GM18511 (cell line): Measurements from ENCODE around the gene FOXJ3.
A peak's percentile ranks its signal among the peaks of the same experiment; 100 is the strongest.

Experiments used
- ATAC-seq: cut with Tn5 transposase; IDR thresholded peaks from one replicate; pipeline ENCODE4 v1.9.1; 2021; ENCODE audit warnings: mild to moderate bottlenecking, moderate library complexity; ENCODE audit not compliant: unreplicated experiment

Gene FOXJ3

GRCh38 chr1:42335050-42335808, at the start of gene FOXJ3:
TSS of gene FOXJ3 (minus strand) at chr1:42335235. CDS start at chr1:42311093, 24,142 bp downstream.
- peak; percentile 80 for ATAC-seq

- ATAC-seq: no peak
Observed at GRCh38 chr1:42381280-42381673, 46.2 kb upstream of the FOXJ3 start.

GRCh38 chr1:42380586-42381279, 45.7 kb upstream of the FOXJ3 start, which contains the start of gene RIMKLA:
TSS of gene RIMKLA (plus strand) at chr1:42380792. CDS start at chr1:42380935, 143 bp downstream.
- ATAC-seq: peak; percentile 92

- peak; percentile 55 for ATAC-seq
Observed at GRCh38 chr1:42379794-42380585, 45.0 kb upstream of the FOXJ3 start.

GRCh38 chr1:42372796-42373195, 37.8 kb upstream of the FOXJ3 start:
- no peak for ATAC-seq

GRCh38 chr1:42370876-42371549, 36.0 kb upstream of the FOXJ3 start:
- no peak for ATAC-seq

GRCh38 chr1:42369471-42369870, 34.4 kb upstream of the FOXJ3 start:
- no peak for ATAC-seq

GRCh38 chr1:42368096-42368795, 33.2 kb upstream of the FOXJ3 start:
- no peak for ATAC-seq

GRCh38 chr1:42365118-42365517, 30.1 kb upstream of the FOXJ3 start:
- no peak for ATAC-seq

- ATAC-seq: no peak
Observed at GRCh38 chr1:42364542-42364941, 29.5 kb upstream of the FOXJ3 start.

- no peak for ATAC-seq
Observed at GRCh38 chr1:42364089-42364488, 29.1 kb upstream of the FOXJ3 start.

- no peak for ATAC-seq
Observed at GRCh38 chr1:42359466-42359865, 24.4 kb upstream of the FOXJ3 start.

GRCh38 chr1:42358791-42359190, 23.8 kb upstream of the FOXJ3 start:
- ATAC-seq: no peak

- no peak for ATAC-seq
Observed at GRCh38 chr1:42350086-42350485, 15.1 kb upstream of the FOXJ3 start.

- ATAC-seq: no peak
Observed at GRCh38 chr1:42348498-42348897, 13.5 kb upstream of the FOXJ3 start.

GRCh38 chr1:42343049-42343448, 8.0 kb upstream of the FOXJ3 start:
- ATAC-seq: no peak

- ATAC-seq: no peak
Observed at GRCh38 chr1:42340901-42341300, 5.9 kb upstream of the FOXJ3 start.

- ATAC-seq: no peak
Observed at GRCh38 chr1:42340093-42340492, 5.1 kb upstream of the FOXJ3 start.

GRCh38 chr1:42336978-42337377, 1.9 kb upstream of the FOXJ3 start:
- ATAC-seq: no peak

GRCh38 chr1:42335809-42336518, 929 bp upstream of the FOXJ3 start:
- peak; percentile 8 for ATAC-seq
